Lung (tissue), 12 donors: ENCODE data around the gene RASAL1. TPM values are rescaled to one million over a fixed set of nuclear protein-coding genes. Genes with fewer than 3 reads are reported as not detected.

Experiments used
- ATAC-seq: fragments of 200-7000 bp; cut with Tn5 transposase; one replicate; pipeline ENCODE4 v1.9.1; 2020; ENCODE audit warnings: moderate number of reproducible peaks; ENCODE audit not compliant: insufficient read depth, low FRiP score
- DNase-seq, 3 donors: peaks; one replicate each; pipeline ENCODE4 v3.0.0-alpha.2; 2013 to 2017
- H3K27ac ChIP-seq, 2 donors: one replicate each; pipeline ENCODE4 v1.5.1; 2013; ENCODE audit warnings: mild to moderate bottlenecking in 2 of 2, moderate library complexity in 2 of 2, control low read depth in 1 of 2, inconsistent platforms in 1 of 2, low read depth in 1 of 2, low read length in 1 of 2
- H3K27me3 ChIP-seq, 3 donors: one replicate each; pipeline ENCODE4 v1.5.1; 2013; ENCODE audit warnings: low read length in 2 of 3; ENCODE audit not compliant: control insufficient read depth in 3 of 3, insufficient read depth in 3 of 3
- H3K36me3 ChIP-seq, 4 donors: one replicate each; pipeline ENCODE4 v1.5.1; 2013; ENCODE audit warnings: low read length in 4 of 4, mild to moderate bottlenecking in 1 of 4, moderate library complexity in 1 of 4; ENCODE audit not compliant: control insufficient read depth in 4 of 4, insufficient read depth in 4 of 4
- H3K4me1 ChIP-seq, 5 donors: one replicate each; pipeline ENCODE4 v1.5.1; 2013; ENCODE audit warnings: low read length in 5 of 5, mild to moderate bottlenecking in 2 of 5, moderate library complexity in 1 of 5; ENCODE audit not compliant: control insufficient read depth in 5 of 5, insufficient read depth in 5 of 5
- H3K4me3 ChIP-seq: one replicate; pipeline ENCODE4 v1.5.1; 2013; ENCODE audit warnings: mild to moderate bottlenecking, control low read depth, moderate library complexity
- H3K9ac ChIP-seq, 2 donors: one replicate each; pipeline ENCODE4 v1.5.1; 2013; ENCODE audit warnings: low read length in 2 of 2, control low read depth in 1 of 2; ENCODE audit not compliant: insufficient read depth in 1 of 2
- H3K9me3 ChIP-seq, 4 donors: one replicate each; pipeline ENCODE4 v1.5.1; 2013; ENCODE audit warnings: low read length in 3 of 4, mild to moderate bottlenecking in 1 of 4, moderate library complexity in 1 of 4; ENCODE audit not compliant: control insufficient read depth in 4 of 4, insufficient read depth in 3 of 4
- CTCF ChIP-seq: IDR thresholded peaks from 2 replicates; pipeline ENCODE4 v1.5.1; 2012; ENCODE audit warnings: mild to moderate bottlenecking; ENCODE audit errors: control extremely low read depth, extremely low read depth
- WGBS, 2 donors: extraction: QIAGEN DNeasy Blood & Tissue Kit; methylation state at CpG; one replicate each; pipeline ENCODE4 v1.1.7; 2013; 5-methylcytosine and 5-hydroxymethylcytosine counted together
- polyA plus RNA-seq, 2 donors: library from polyadenylated mRNA; stranded (reverse); fragments of 200-250 nt; gene quantifications; one replicate each; pipeline ENCODE4 v1.2.1, GENCODE V29; 2013
- total RNA-seq, 2 donors: library from RNA; depleted of rRNA in 1 of 2; stranded (reverse); fragments of >200 nt in 1 of 2; gene quantifications; one replicate each; pipeline ENCODE4 v1.2.1, GENCODE V29; 2014 to 2021
- donor health status: control.
- donor health status: control.
- donor health status: Bipolar disorder and iron deficiency.
- donor health status: healthy.
- donor health status: DM: yes; HTN: yes; CAD: no.

The RASAL1 gene
- total and polyA plus RNA-seq, 4 donors, result 0.09 to 1.8 (median 0.62) TPM

DNA sequence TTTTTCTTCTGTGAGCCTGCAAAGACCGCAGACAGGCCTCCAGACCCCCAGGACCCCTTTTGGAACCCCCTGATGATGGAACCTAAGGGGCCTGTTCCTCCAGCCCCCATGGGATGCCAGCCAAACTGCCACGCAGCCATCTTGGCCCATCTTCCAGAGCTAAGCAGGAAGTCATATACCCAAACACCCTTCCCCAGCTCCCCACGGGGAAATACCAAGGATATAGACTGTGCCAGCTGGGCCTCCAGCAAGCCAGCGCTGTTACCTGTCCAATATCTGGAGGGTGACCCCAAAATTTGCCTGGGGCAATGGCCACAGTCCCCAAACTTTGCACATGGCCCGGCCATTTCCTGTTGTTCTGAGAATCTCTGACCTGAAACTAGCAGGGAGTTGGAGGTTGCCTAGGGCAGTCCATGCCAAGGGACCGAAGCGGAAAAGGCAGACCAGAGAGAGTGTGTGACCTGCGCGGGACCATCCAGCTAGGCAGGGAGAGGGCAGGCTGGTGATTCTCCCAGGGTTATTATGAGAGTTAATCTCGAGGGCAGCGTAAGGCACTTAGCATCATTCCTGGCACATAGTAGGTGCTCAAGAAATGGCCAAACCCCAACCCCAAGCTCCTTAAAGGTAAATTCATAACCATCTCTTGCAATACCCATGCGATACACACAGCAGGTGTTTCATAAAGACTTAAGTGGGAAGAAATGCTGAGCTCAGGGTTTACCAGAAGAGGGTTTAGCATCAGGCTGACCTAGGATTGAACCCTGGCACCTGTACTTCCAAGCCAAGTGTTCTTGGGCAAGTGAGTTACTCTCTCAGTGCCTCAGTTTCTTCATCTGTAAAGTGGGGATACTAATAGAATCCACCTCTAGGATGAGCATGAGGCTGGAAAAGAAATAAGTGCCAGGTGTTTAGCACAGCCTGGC is 2.6 kb upstream of the RASAL1 start:
- ATAC-seq (no peak), DNase-seq (no peak)
- peaks cover 0 to 3% (median 0%) of the 10 kb centered on the region in 4 donors for H3K9me3 ChIP-seq
- WGBS, 2 donors, result 81 to 84% methylated on average over 12 of the region's 12 CpGs
- TF ChIP-seq CTCF, result no peak
- no peak overlapping the region for H3K27ac ChIP-seq
- no peaks in the 10 kb centered on the region for H3K36me3 ChIP-seq
- H3K4me3 ChIP-seq, result no peak overlapping the region
- no peak overlapping the region for H3K9ac ChIP-seq
- H3K27me3 ChIP-seq, result peaks cover 0 to 9% (median 0%) of the 10 kb centered on the region in 3 donors
- H3K4me1 ChIP-seq, result no peaks in the 10 kb centered on the region

- H3K9me3 ChIP-seq, result peaks cover 0 to 3% (median 0%) of the 10 kb centered on the region in 4 donors
- 73 to 89% methylated on average over 6 of the region's 6 CpGs for WGBS, 2 donors
- no peak for TF ChIP-seq CTCF
- DNase-seq (no peak), ATAC-seq (no peak)
- H3K36me3 ChIP-seq, result no peaks in the 10 kb centered on the region
- H3K4me1 ChIP-seq, result no peaks in the 10 kb centered on the region
- H3K4me3 ChIP-seq, result no peak overlapping the region
- no peak overlapping the region for H3K9ac ChIP-seq
- H3K27me3 ChIP-seq, result peaks cover 0 to 9% (median 0%) of the 10 kb centered on the region in 3 donors
- H3K27ac ChIP-seq, result no peak overlapping the region
Observed at GRCh38 chr12:113136990-113137511, 1.5 kb upstream of the RASAL1 start.

- no peaks in the 10 kb centered on the region for H3K4me1 ChIP-seq
- WGBS, 2 donors, result 30 to 36% methylated on average over 21 of the region's 21 CpGs
- no peaks in the 10 kb centered on the region for H3K36me3 ChIP-seq
- ATAC-seq (no peak), DNase-seq (no peak)
- H3K9me3 ChIP-seq, result peaks cover 0 to 3% (median 0%) of the 10 kb centered on the region in 4 donors
- H3K9ac ChIP-seq, result no peak overlapping the region
- H3K27ac ChIP-seq, result no peak overlapping the region
- H3K27me3 ChIP-seq, result peaks cover 0 to 9% (median 0%) of the 10 kb centered on the region in 3 donors
- no peak for TF ChIP-seq CTCF
- H3K4me3 ChIP-seq, result no peak overlapping the region
Observed at GRCh38 chr12:113136128-113136989, 798 bp upstream of the RASAL1 start.
